ENCODE data around the gene SEMA3E. TPM values are rescaled to one million over a fixed set of nuclear protein-coding genes. Genes with fewer than 3 reads are reported as not detected.
"Not testable (repeated sequence)": the region's sequence is repeated elsewhere in the genome, so short reads cannot be mapped to it uniquely, and the experiment has no call there.

The SEMA3E gene
- total RNA-seq, 4 donors from 2014 or later: 22.1 to 42.6 (median 25.0) TPM

GRCh38 chr7:83681200-83681778, 32.4 kb upstream of the SEMA3E start:
- no peak overlapping the region for H3K27ac ChIP-seq
- TF ChIP-seq, protein P1, sequence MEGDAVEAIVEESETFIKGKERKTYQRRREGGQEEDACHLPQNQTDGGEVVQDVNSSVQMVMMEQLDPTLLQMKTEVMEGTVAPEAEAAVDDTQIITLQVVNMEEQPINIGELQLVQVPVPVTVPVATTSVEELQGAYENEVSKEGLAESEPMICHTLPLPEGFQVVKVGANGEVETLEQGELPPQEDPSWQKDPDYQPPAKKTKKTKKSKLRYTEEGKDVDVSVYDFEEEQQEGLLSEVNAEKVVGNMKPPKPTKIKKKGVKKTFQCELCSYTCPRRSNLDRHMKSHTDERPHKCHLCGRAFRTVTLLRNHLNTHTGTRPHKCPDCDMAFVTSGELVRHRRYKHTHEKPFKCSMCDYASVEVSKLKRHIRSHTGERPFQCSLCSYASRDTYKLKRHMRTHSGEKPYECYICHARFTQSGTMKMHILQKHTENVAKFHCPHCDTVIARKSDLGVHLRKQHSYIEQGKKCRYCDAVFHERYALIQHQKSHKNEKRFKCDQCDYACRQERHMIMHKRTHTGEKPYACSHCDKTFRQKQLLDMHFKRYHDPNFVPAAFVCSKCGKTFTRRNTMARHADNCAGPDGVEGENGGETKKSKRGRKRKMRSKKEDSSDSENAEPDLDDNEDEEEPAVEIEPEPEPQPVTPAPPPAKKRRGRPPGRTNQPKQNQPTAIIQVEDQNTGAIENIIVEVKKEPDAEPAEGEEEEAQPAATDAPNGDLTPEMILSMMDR (IDR thresholded peaks at IDR 0.05): no peak
- TF ChIP-seq EP300 (IDR thresholded peaks at IDR 0.05): no peak
- no peak for TF ChIP-seq POLR2AphosphoS5 (IDR thresholded peaks at IDR 0.05)
- no peak for TF ChIP-seq POLR2A (IDR thresholded peaks at IDR 0.05)
- H3K4me3 ChIP-seq: no peak overlapping the region
- H3K9me3 ChIP-seq: no peaks in the 10 kb centered on the region
- no peak for ATAC-seq
- no peaks in the 10 kb centered on the region for H3K36me3 ChIP-seq
- 88 to 93% methylated on average over 4 of the region's 4 CpGs for WGBS, 2 donors (ENCODE audit: low coverage in 1 of 2)
- H3K27me3 ChIP-seq: no peaks in the 10 kb centered on the region
- H3K4me1 ChIP-seq: peaks cover 0 to 6% (median 0%) of the 10 kb centered on the region in 3 donors

GRCh38 chr7:83677180-83677866, 28.4 kb upstream of the SEMA3E start:
- Histone ChIP-seq H3K4me3 (no peak overlapping the region), H3K27me3 (no peaks in the 10 kb centered on the region), H3K27ac (no peak overlapping the region), H3K4me1 (peaks cover 0 to 6% (median 0%) of the 10 kb centered on the region in 3 donors), H3K36me3 (no peaks in the 10 kb centered on the region), H3K9me3 (no peaks in the 10 kb centered on the region)
- 29 to 37% methylated on average over 4 of the region's 4 CpGs for WGBS, 2 donors (ENCODE audit: low coverage in 1 of 2)
- TF ChIP-seq POLR2AphosphoS5 (IDR thresholded peaks at IDR 0.05): peak; percentile 34
- TF ChIP-seq EP300 (IDR thresholded peaks at IDR 0.05): no peak
- TF ChIP-seq POLR2A (IDR thresholded peaks at IDR 0.05): no peak
- peak; percentile 58 for ATAC-seq

- not testable (repeated sequence) for ATAC-seq, H3K27ac ChIP-seq, H3K4me3 ChIP-seq, H3K27me3 ChIP-seq, H3K36me3 ChIP-seq, H3K4me1 ChIP-seq, H3K9me3 ChIP-seq
- WGBS, 2 donors (ENCODE audit: low coverage in 1 of 2): no CpG with 5 or more reads among the region's 28 CpGs
Measured at GRCh38 chr7:83673291-83673690, 24.4 kb upstream of the SEMA3E start.

GRCh38 chr7:83672157-83672556, 23.2 kb upstream of the SEMA3E start:
- H3K27me3 ChIP-seq: no peaks in the 10 kb centered on the region
- H3K27ac ChIP-seq: no peak overlapping the region
- WGBS, 2 donors (ENCODE audit: low coverage in 1 of 2): 89 to 93% methylated on average over 2 of the region's 2 CpGs
- no peak overlapping the region for H3K4me3 ChIP-seq
- no peaks in the 10 kb centered on the region for H3K36me3 ChIP-seq
- no peak for ATAC-seq
- H3K4me1 ChIP-seq: peaks cover 0 to 4% (median 0%) of the 10 kb centered on the region in 3 donors
- no peaks in the 10 kb centered on the region for H3K9me3 ChIP-seq
- TF ChIP-seq, protein P1 (IDR thresholded peaks at IDR 0.05): no peak
- TF ChIP-seq EP300 (IDR thresholded peaks at IDR 0.05): no peak
- no peak for TF ChIP-seq POLR2A (IDR thresholded peaks at IDR 0.05)
- no peak for TF ChIP-seq POLR2AphosphoS5 (IDR thresholded peaks at IDR 0.05)

DNA sequence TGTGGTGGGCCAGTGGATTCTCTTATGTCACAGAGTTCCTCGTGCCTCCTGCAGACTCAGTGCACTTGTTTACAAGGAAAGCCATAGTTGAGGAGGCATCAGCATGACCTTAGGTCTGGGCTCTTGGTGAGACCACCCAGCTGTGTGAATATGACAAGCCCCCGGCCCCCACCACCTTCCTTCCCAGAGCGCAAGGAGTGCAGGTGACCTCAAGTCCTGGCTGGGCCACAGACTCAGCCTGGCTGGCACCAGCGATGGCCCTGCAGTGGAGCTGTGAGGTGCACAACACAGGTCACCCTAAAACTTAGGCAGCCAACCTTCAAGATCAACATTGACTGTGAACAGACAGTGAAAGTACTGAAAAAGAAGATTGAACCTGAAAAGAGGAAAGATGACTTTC, 14.2 kb upstream of the SEMA3E start:
- ATAC-seq: no peak
- WGBS, 2 donors (ENCODE audit: low coverage in 1 of 2): 67% methylated on average over 1 of the region's 4 CpGs; no CpG with 5 or more reads in 1 of the 2 donors
- no peak overlapping the region for H3K27ac ChIP-seq
- TF ChIP-seq, protein P1 (IDR thresholded peaks at IDR 0.05): no peak
- TF ChIP-seq POLR2AphosphoS5 (IDR thresholded peaks at IDR 0.05): no peak
- TF ChIP-seq POLR2A (IDR thresholded peaks at IDR 0.05): no peak
- no peak for TF ChIP-seq EP300 (IDR thresholded peaks at IDR 0.05)
- no peak overlapping the region for H3K4me3 ChIP-seq
- H3K27me3 ChIP-seq: no peaks in the 10 kb centered on the region
- no peaks in the 10 kb centered on the region for H3K36me3 ChIP-seq
- no peaks in the 10 kb centered on the region for H3K4me1 ChIP-seq
- no peaks in the 10 kb centered on the region for H3K9me3 ChIP-seq

DNA sequence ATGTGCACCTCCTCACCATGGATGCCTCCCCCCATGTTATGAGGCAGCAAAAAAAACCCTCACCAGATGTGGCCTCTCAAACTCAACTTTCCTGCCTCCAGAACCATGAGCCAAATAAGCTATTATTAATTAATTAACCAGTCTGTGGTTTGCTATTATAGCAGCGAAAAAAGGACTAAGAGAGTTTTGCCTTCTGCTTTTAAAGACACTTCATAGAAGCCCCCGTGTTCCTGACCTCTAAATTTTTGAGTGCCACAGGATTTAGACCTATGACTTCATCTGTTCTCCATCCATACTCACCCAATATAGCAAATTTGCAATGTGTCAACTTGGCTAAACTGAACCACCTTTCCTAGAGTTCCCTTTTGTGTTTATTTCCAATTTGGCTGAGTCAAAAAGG, 9.2 kb upstream of the SEMA3E start:
- Histone ChIP-seq H3K27ac (no peak overlapping the region), H3K9me3 (no peaks in the 10 kb centered on the region), H3K36me3 (no peaks in the 10 kb centered on the region), H3K4me1 (no peaks in the 10 kb centered on the region), H3K27me3 (no peaks in the 10 kb centered on the region), H3K4me3 (no peak overlapping the region)
- TF ChIP-seq EP300 (IDR thresholded peaks at IDR 0.05) (no peak), POLR2AphosphoS5 (IDR thresholded peaks at IDR 0.05) (no peak), POLR2A (IDR thresholded peaks at IDR 0.05) (no peak)
- TF ChIP-seq, protein P1 (IDR thresholded peaks at IDR 0.05): no peak
- WGBS, 2 donors (ENCODE audit: low coverage in 1 of 2): 30 to 36% methylated on average over 2 of the region's 2 CpGs
- no peak for ATAC-seq
